ENCODE results near the gene RPTN.

GRCh38 chr1:152153996-152154395 lies 5.0 kb downstream of the RPTN start:
- no peak for TF ChIP-seq POLR2A (IDR thresholded peaks at IDR 0.05)
- no peak for TF ChIP-seq CTCF (IDR thresholded peaks at IDR 0.05)

Measured in esophagus squamous epithelium (tissue), 4 donors.